ENCODE data around the gene NGF. TPM values are rescaled to one million over a fixed set of nuclear protein-coding genes. Genes with fewer than 3 reads are reported as not detected.

NGF gene
- total and polyA plus RNA-seq, 2 of the 8 experiments (the other 6 are each of a cell fraction or from before 2014, with no cell fraction given), result 1.6 TPM; not detected in 1

DNA sequence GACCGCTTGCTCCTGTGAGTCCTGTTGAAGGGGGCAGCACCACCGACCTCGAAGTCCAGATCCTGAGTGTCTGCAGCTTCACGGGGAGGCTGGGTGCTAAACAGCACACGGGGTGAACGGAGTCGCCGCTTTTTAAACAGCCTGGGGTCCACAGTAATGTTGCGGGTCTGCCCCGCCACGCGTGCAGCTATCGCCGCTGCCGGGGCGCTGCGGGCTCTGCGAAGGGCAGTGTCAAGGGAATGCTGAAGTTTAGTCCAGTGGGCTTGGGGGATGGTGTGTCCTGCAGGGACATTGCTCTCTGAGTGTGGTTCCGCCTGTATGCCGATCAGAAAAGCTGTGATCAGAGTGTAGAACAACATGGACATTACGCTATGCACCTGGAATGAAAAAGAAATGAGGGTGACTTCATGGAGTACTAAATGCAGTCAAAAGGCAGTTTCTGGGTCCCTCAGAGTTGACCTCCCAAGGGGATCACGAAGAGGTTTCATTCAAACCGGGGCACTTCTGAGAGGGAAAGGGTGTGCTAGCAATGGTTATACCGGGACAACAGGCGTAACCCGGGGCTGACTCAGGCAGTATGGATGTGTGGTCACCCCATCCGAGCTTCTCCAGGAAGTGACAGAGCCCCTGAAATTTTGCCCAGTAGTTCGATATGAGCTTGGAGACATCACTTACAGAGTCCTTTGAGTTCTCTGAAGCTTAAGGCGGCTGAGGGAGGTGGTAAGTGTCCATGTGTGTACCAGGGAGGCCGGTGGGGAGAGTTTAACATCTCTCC, 51.4 kb downstream of the NGF start:
- Histone ChIP-seq H3K4me2 (ENCODE audit: insufficient read depth in 1 of 2, low read depth in 2 of 2, low read length in 2 of 2) (no peak overlapping the region), H3K9ac (replicated peaks in 1 of 4; ENCODE audit: extremely low read depth in 1 of 4, low read depth in 3 of 4, low read length in 3 of 4) (no peak overlapping the region), H3K27me3 (replicated peaks in 1 of 4; ENCODE audit: control insufficient read depth in 3 of 4, extremely low read depth in 1 of 4, insufficient read depth in 3 of 4, low read length in 3 of 4) (no peaks in the 10 kb centered on the region; a peak in 1 of 7 replicates), H2AK5ac (ENCODE audit: low read depth, low read length) (no peak overlapping the region), H2AFZ (ENCODE audit: low read length) (no peak overlapping the region), H4K5ac (ENCODE audit: insufficient read length, low read depth, low read length) (no peak overlapping the region), H3K23ac (ENCODE audit: insufficient read length) (no peak overlapping the region), H3K23me2 (ENCODE audit: low read depth, low read length) (no peaks in the 10 kb centered on the region), H3K27ac (ENCODE audit: low read depth, low read length) (no peak overlapping the region), H4K91ac (replicated peaks; ENCODE audit: insufficient read length, low read length) (no peak overlapping the region), H2BK15ac (ENCODE audit: low read length) (no peak overlapping the region), H3K14ac (ENCODE audit: insufficient read length) (no peak overlapping the region), H2BK12ac (ENCODE audit: low read depth, low read length) (no peak overlapping the region), H3K79me1 (ENCODE audit: low read depth, low read length) (no peaks in the 10 kb centered on the region), H3K79me2 (ENCODE audit: control insufficient read depth in 1 of 2, insufficient read depth in 2 of 2, low read length in 2 of 2) (no peaks in the 10 kb centered on the region), H2BK5ac (ENCODE audit: low read depth, low read length) (no peak overlapping the region), H3K4me1 (replicated peaks in 1 of 4; ENCODE audit: control insufficient read depth in 3 of 4, insufficient read depth in 4 of 4, low read length in 3 of 4) (peaks cover 0 to 3% (median 0%) of the 10 kb centered on the region in 4 experiments; a peak in 2 of 7 replicates), H2BK120ac (replicated peaks; ENCODE audit: low read depth, low read length) (no peak overlapping the region), H3K36me3 (ENCODE audit: control insufficient read depth in 2 of 4, insufficient read depth in 4 of 4, low read length in 3 of 4) (no peaks in the 10 kb centered on the region), H3K56ac (replicated peaks; ENCODE audit: insufficient read length, low read depth, low read length) (no peak overlapping the region), H3K9me3 (ENCODE audit: insufficient read depth in 2 of 2, low read depth in 1 of 2, low read length in 1 of 2) (no peaks in the 10 kb centered on the region; a peak in 1 of 4 replicates), H3K4ac (replicated peaks; ENCODE audit: insufficient read length, low read depth, low read length) (no peak overlapping the region), H2BK20ac (ENCODE audit: low read length) (no peak overlapping the region), H4K8ac (ENCODE audit: extremely low read depth, insufficient read depth, low read length) (no peak overlapping the region), H3K4me3 (ENCODE audit: extremely low read depth in 1 of 4, insufficient read depth in 2 of 4, low read depth in 3 of 4, low read length in 4 of 4) (no peak overlapping the region), H4K20me1 (replicated peaks in 1 of 2; ENCODE audit: control insufficient read depth in 1 of 2, insufficient read depth in 2 of 2, low read length in 2 of 2) (no peaks in the 10 kb centered on the region), H3K18ac (ENCODE audit: extremely low read depth, low read length) (no peak overlapping the region)
- DNase-seq (ENCODE audit: low read depth in 1 of 2, low spot score in 2 of 2) (no peak), FAIRE-seq (no peak)
- WGBS, 2 experiments (ENCODE audit: extremely low coverage in 1 of 2, insufficient coverage in 1 of 2, insufficient read length in 1 of 2, insufficient replicate concordance in 2 of 2, low coverage in 1 of 2, low lambda C conversion rate in 2 of 2, missing lambda C conversion rate in 1 of 2), result 92% methylated on average over 30 of the region's 30 CpGs; no CpG with 5 or more reads in 1 of the 2 experiments
- ChIA-PET POLR2A (ENCODE audit: partially characterized antibody) (no interaction called here), CTCF (ENCODE audit: partially characterized antibody) (interaction anchor here (0.5 to 2.9 kb wide), 4 partner anchors 8 to 16 kb away, joined by 3 to 9 read pairs (median 3); no protein-coding TSS in a partner anchor)
- TF ChIP-seq EZH2 (IDR thresholded peaks at IDR 0.05; ENCODE audit: low read depth, low read length, severe bottlenecking) (no peak), CBX5 (IDR thresholded peaks at IDR 0.05; ENCODE audit: low read depth, low read length) (no peak), CHD1 (IDR thresholded peaks at IDR 0.05; ENCODE audit: low read depth, low read length) (no peak), KDM5A (IDR thresholded peaks at IDR 0.05; ENCODE audit: low read length) (no peak)
- TF ChIP-seq, protein P1, sequence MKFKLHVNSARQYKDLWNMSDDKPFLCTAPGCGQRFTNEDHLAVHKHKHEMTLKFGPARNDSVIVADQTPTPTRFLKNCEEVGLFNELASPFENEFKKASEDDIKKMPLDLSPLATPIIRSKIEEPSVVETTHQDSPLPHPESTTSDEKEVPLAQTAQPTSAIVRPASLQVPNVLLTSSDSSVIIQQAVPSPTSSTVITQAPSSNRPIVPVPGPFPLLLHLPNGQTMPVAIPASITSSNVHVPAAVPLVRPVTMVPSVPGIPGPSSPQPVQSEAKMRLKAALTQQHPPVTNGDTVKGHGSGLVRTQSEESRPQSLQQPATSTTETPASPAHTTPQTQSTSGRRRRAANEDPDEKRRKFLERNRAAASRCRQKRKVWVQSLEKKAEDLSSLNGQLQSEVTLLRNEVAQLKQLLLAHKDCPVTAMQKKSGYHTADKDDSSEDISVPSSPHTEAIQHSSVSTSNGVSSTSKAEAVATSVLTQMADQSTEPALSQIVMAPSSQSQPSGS (IDR thresholded peaks at IDR 0.05; ENCODE audit: low read length), result no peak

All from H1 (cell line).